Airway epithelial cell (primary cell): Measurements from ENCODE around the gene SAMD1. TPM values are rescaled to one million over a fixed set of nuclear protein-coding genes. Genes with fewer than 3 reads are reported as not detected.

Experiments
- total RNA-seq: library from RNA; depleted of rRNA; stranded (reverse); fragments of >200 nt; gene quantifications from 2 replicates; pipeline ENCODE4 v1.2.3, GENCODE V29; 2015

SAMD1 gene
- total RNA-seq: 48.9 and 52.2 TPM in 2 replicates

GRCh38 chr19:14090509-14091080 lies at the start of gene SAMD1:
TSS of gene SAMD1 (minus strand) at chr19:14090751.

GRCh38 chr19:14136509-14137281 lies 46.1 kb upstream of the SAMD1 start, which contains the start of gene ASF1B:
TSS of gene ASF1B (minus strand) at chr19:14136589. CDS start at chr19:14136456, 133 bp downstream.

GRCh38 chr19:14117668-14118164 lies 27.2 kb upstream of the SAMD1 start, which contains the start of gene PRKACA:
TSS of gene PRKACA (minus strand) at chr19:14117762. CDS start at chr19:14117547, 215 bp downstream.

GRCh38 chr19:14085309-14085995 lies 5.1 kb downstream of the SAMD1 start, which contains the start of gene C19orf67:
TSS of gene C19orf67 (minus strand) at chr19:14085783. CDS start at chr19:14085627, 156 bp downstream.

GRCh38 chr19:14072535-14073260 lies 17.9 kb downstream of the SAMD1 start, which contains the start of gene MISP3:
TSS of gene MISP3 (plus strand) at chr19:14072786. CDS start at chr19:14073310, 524 bp downstream.

GRCh38 chr19:14061751-14062557 lies 28.6 kb downstream of the SAMD1 start, which contains the start of gene PALM3:
TSS of gene PALM3 (minus strand) at chr19:14062076. CDS start at chr19:14061980, 96 bp downstream.

Other genes with a start within 250 kb of the SAMD1 start
- gene NANOS3, start 213.6 kb downstream of the SAMD1 start, total RNA-seq: not detected in 2 replicates
- 0.99 and 5.7 TPM in 2 replicates for gene BRME1, start 184.6 kb downstream of the SAMD1 start, total RNA-seq
- gene CC2D1A, start 184.6 kb downstream of the SAMD1 start, total RNA-seq: 24.8 and 37.5 TPM in 2 replicates
- gene PODNL1, start 152.3 kb downstream of the SAMD1 start, total RNA-seq: 2.6 and 7.2 TPM in 2 replicates
- gene DCAF15, start 138.2 kb downstream of the SAMD1 start, total RNA-seq: 22.8 and 32.9 TPM in 2 replicates
- 4.2 and 5.6 TPM in 2 replicates for gene RFX1, start 84.4 kb downstream of the SAMD1 start, total RNA-seq
- not detected in 2 replicates for gene RLN3, start 62.6 kb downstream of the SAMD1 start, total RNA-seq
- gene IL27RA, start 59.0 kb downstream of the SAMD1 start, total RNA-seq: 3.4 and 5.1 TPM in 2 replicates
- 0.07 TPM in 1 of 2 replicates, not detected in the other for gene PALM3, start 28.7 kb downstream of the SAMD1 start, total RNA-seq
- 2.3 and 2.6 TPM in 2 replicates for gene MISP3, start 18.0 kb downstream of the SAMD1 start, total RNA-seq
- gene C19orf67, start 5.0 kb downstream of the SAMD1 start, total RNA-seq: not detected in 2 replicates
- gene PRKACA, start 27.0 kb upstream of the SAMD1 start, total RNA-seq: 51.5 and 51.9 TPM in 2 replicates
- 35.2 and 71.2 TPM in 2 replicates for gene ASF1B, start 45.8 kb upstream of the SAMD1 start, total RNA-seq
- gene ADGRL1, start 115.4 kb upstream of the SAMD1 start, total RNA-seq: 10.1 and 16.3 TPM in 2 replicates